ENCODE results near the gene ARHGAP8. TPM values are rescaled to one million over a fixed set of nuclear protein-coding genes. Genes with fewer than 3 reads are reported as not detected.

The ARHGAP8 gene
- polyA plus RNA-seq, 2 of the 4 experiments (the other 2 are of a cell fraction) = 1.2 to 3.8 TPM

GRCh38 chr22:44813416-44813815 lies 61.0 kb downstream of the ARHGAP8 start:
- no peak overlapping the region for H3K27ac ChIP-seq
- TF ChIP-seq FOXS1 (CRISPR knock-in tag; IDR thresholded peaks at IDR 0.05) (no peak), RNF2 (IDR thresholded peaks at IDR 0.05; ENCODE audit: borderline replicate concordance, low read depth) (no peak), NR3C1 (IDR thresholded peaks at IDR 0.05) (no peak), PBX3 (IDR thresholded peaks at IDR 0.05) (no peak)
- TF ChIP-seq, protein P1, sequence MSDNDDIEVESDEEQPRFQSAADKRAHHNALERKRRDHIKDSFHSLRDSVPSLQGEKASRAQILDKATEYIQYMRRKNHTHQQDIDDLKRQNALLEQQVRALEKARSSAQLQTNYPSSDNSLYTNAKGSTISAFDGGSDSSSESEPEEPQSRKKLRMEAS (IDR thresholded peaks at IDR 0.05) = no peak
- TF ChIP-seq, protein P2, sequence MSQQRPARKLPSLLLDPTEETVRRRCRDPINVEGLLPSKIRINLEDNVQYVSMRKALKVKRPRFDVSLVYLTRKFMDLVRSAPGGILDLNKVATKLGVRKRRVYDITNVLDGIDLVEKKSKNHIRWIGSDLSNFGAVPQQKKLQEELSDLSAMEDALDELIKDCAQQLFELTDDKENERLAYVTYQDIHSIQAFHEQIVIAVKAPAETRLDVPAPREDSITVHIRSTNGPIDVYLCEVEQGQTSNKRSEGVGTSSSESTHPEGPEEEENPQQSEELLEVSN (IDR thresholded peaks at IDR 0.05; ENCODE audit: borderline replicate concordance, low read depth) = no peak
- FAIRE-seq (no peak), ATAC-seq (no peak), DNase-seq (ENCODE audit: low read depth in 1 of 2, low spot score in 1 of 2) (no peak)
- H3K4me3 ChIP-seq = no peak overlapping the region
- POLR2A ChIA-PET = no interaction called here
- WGBS (ENCODE audit: missing lambda C conversion rate) = 90% methylated on average over 2 of the region's 2 CpGs
- H3K4me2 ChIP-seq = no peak overlapping the region
- no peaks in the 10 kb centered on the region for H3K9me3 ChIP-seq
- no peaks in the 10 kb centered on the region for H3K4me1 ChIP-seq
- CTCF ChIA-PET = interaction anchor here (0.8 kb wide), 1 partner anchor 16 kb away, joined by 4 read pairs; no protein-coding TSS in a partner anchor

GRCh38 chr22:44814266-44815098 lies 62.1 kb downstream of the ARHGAP8 start:
- CTCF ChIA-PET = interaction anchor here (0.8 kb wide), 1 partner anchor 15 kb away, joined by 4 read pairs; no protein-coding TSS in a partner anchor
- no peak overlapping the region for H3K27ac ChIP-seq
- TF ChIP-seq NPAS2 (CRISPR knock-in tag; IDR thresholded peaks at IDR 0.05; ENCODE audit: borderline replicate concordance) (no peak), CHD2 (IDR thresholded peaks at IDR 0.05; ENCODE audit: low read length, partially characterized antibody) (no peak), NFE2L2 (conservative IDR thresholded peaks at IDR 0.05; ENCODE audit: low read length) (no peak), FOSB (CRISPR knock-in tag; IDR thresholded peaks at IDR 0.05) (no peak)
- H3K4me1 ChIP-seq = no peaks in the 10 kb centered on the region
- POLR2A ChIA-PET = no interaction called here
- no peak for FAIRE-seq
- H3K9me3 ChIP-seq = no peaks in the 10 kb centered on the region
- no peak overlapping the region for H3K4me3 ChIP-seq
- WGBS (ENCODE audit: missing lambda C conversion rate) = 89% methylated on average over 18 of the region's 25 CpGs
- no peak for DNase-seq (ENCODE audit: low read depth in 1 of 2, low spot score in 1 of 2)
- no peak overlapping the region for H3K4me2 ChIP-seq
- no peak for ATAC-seq

GRCh38 chr22:44815099-44816070 lies 63.0 kb downstream of the ARHGAP8 start:
- Histone ChIP-seq H3K4me3 (no peak overlapping the region), H3K4me1 (no peaks in the 10 kb centered on the region), H3K4me2 (no peak overlapping the region), H3K27ac (no peak overlapping the region), H3K9me3 (no peaks in the 10 kb centered on the region)
- DNase-seq (ENCODE audit: low read depth in 1 of 2, low spot score in 1 of 2) (no peak), FAIRE-seq (no peak), ATAC-seq (no peak)
- 83% methylated on average over 22 of the region's 27 CpGs for WGBS (ENCODE audit: missing lambda C conversion rate)
- ChIA-PET CTCF (interaction anchor here (3.0 kb wide), 1 partner anchor 9 kb away, joined by 13 read pairs; no protein-coding TSS in a partner anchor), POLR2A (no interaction called here)
- TF ChIP-seq HEYL (CRISPR knock-in tag; IDR thresholded peaks at IDR 0.05) (no peak), ZSCAN20 (CRISPR knock-in tag; IDR thresholded peaks at IDR 0.05) (no peak), HOXB5 (CRISPR knock-in tag; IDR thresholded peaks at IDR 0.05) (no peak), NPAS2 (CRISPR knock-in tag; IDR thresholded peaks at IDR 0.05; ENCODE audit: borderline replicate concordance) (no peak), EP300 (IDR thresholded peaks at IDR 0.05) (no peak), CEBPB (IDR thresholded peaks at IDR 0.05) (no peak), MYC (IDR thresholded peaks at IDR 0.05; ENCODE audit: borderline replicate concordance, low read length) (no peak), ESRRA (IDR thresholded peaks at IDR 0.05; ENCODE audit: borderline replicate concordance, low read length) (no peak), JUN (IDR thresholded peaks at IDR 0.05) (no peak)
- TF ChIP-seq, protein P3, sequence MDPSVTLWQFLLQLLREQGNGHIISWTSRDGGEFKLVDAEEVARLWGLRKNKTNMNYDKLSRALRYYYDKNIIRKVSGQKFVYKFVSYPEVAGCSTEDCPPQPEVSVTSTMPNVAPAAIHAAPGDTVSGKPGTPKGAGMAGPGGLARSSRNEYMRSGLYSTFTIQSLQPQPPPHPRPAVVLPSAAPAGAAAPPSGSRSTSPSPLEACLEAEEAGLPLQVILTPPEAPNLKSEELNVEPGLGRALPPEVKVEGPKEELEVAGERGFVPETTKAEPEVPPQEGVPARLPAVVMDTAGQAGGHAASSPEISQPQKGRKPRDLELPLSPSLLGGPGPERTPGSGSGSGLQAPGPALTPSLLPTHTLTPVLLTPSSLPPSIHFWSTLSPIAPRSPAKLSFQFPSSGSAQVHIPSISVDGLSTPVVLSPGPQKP (IDR thresholded peaks at IDR 0.05; ENCODE audit: low read depth, low read length) = no peak
- TF ChIP-seq, protein P4, sequence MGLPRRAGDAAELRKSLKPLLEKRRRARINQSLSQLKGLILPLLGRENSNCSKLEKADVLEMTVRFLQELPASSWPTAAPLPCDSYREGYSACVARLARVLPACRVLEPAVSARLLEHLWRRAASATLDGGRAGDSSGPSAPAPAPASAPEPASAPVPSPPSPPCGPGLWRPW (IDR thresholded peaks at IDR 0.05) = no peak
- TF ChIP-seq, protein P5, sequence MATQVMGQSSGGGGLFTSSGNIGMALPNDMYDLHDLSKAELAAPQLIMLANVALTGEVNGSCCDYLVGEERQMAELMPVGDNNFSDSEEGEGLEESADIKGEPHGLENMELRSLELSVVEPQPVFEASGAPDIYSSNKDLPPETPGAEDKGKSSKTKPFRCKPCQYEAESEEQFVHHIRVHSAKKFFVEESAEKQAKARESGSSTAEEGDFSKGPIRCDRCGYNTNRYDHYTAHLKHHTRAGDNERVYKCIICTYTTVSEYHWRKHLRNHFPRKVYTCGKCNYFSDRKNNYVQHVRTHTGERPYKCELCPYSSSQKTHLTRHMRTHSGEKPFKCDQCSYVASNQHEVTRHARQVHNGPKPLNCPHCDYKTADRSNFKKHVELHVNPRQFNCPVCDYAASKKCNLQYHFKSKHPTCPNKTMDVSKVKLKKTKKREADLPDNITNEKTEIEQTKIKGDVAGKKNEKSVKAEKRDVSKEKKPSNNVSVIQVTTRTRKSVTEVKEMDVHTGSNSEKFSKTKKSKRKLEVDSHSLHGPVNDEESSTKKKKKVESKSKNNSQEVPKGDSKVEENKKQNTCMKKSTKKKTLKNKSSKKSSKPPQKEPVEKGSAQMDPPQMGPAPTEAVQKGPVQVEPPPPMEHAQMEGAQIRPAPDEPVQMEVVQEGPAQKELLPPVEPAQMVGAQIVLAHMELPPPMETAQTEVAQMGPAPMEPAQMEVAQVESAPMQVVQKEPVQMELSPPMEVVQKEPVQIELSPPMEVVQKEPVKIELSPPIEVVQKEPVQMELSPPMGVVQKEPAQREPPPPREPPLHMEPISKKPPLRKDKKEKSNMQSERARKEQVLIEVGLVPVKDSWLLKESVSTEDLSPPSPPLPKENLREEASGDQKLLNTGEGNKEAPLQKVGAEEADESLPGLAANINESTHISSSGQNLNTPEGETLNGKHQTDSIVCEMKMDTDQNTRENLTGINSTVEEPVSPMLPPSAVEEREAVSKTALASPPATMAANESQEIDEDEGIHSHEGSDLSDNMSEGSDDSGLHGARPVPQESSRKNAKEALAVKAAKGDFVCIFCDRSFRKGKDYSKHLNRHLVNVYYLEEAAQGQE (IDR thresholded peaks at IDR 0.05) = no peak

Data from A549 (cell line).